HepG2 (cell line): Measurements from ENCODE around the gene TMEM150C. TPM values are rescaled to one million over a fixed set of nuclear protein-coding genes. Genes with fewer than 3 reads are reported as not detected.

Experiments used
- ATF3 ChIP-seq: sonication (generic); formaldehyde crosslinking; IDR thresholded peaks from 2 replicates; pipeline ENCODE4 v1.4.0; 2020; ENCODE audit warnings: missing genetic modification reagents
- ATRX ChIP-seq: sonication (generic); formaldehyde crosslinking; IDR thresholded peaks from 2 replicates; pipeline ENCODE4 v1.4.0; 2020; ENCODE audit warnings: missing genetic modification reagents, borderline replicate concordance
- BHLHE40 ChIP-seq: IDR thresholded peaks from 2 replicates; pipeline ENCODE4 v1.6.1; 2011; ENCODE audit warnings: low read length, improper control_type of control experiment
- ELF4 ChIP-seq: sonication (generic); formaldehyde crosslinking; IDR thresholded peaks from 2 replicates; pipeline ENCODE4 v1.5.0; 2020; ENCODE audit warnings: missing genetic modification reagents, mild to moderate bottlenecking, moderate library complexity, borderline replicate concordance
- FOXA3 ChIP-seq: IDR thresholded peaks from 2 replicates; pipeline ENCODE4 v1.6.1; 2016; ENCODE audit warnings: missing genetic modification reagents, missing compliant biosample characterization
- GMEB1 ChIP-seq: sonication (generic); formaldehyde crosslinking; IDR thresholded peaks from 2 replicates; pipeline ENCODE4 v1.5.1; 2020; ENCODE audit warnings: missing genetic modification reagents, mild to moderate bottlenecking, borderline replicate concordance
- HNRNPL ChIP-seq: fragments of 200-400 bp; formaldehyde crosslinking; IDR thresholded peaks from 2 replicates; pipeline ENCODE4 v1.6.1; 2017; ENCODE audit warnings: mild to moderate bottlenecking, low read depth, low read length
- HOXA3 ChIP-seq: sonication (generic); formaldehyde crosslinking; IDR thresholded peaks from 2 replicates; pipeline ENCODE4 v1.5.0; 2020; ENCODE audit warnings: missing genetic modification reagents
- KAT2B ChIP-seq: fragments of 150-350 bp; IDR thresholded peaks from 2 replicates; pipeline ENCODE4 v1.6.1; 2014; ENCODE audit warnings: low read depth, low read length, borderline replicate concordance
- MNT ChIP-seq: fragments of 450-650 bp; IDR thresholded peaks from 2 replicates; pipeline ENCODE4 v1.6.1; 2016
- MYNN ChIP-seq: sonication (generic); formaldehyde crosslinking; IDR thresholded peaks from 2 replicates; pipeline ENCODE4 v1.4.0; 2020; ENCODE audit warnings: mild to moderate bottlenecking, low read depth, missing genetic modification reagents
- PRDM4 ChIP-seq: sonication (generic); formaldehyde crosslinking; IDR thresholded peaks from 2 replicates; pipeline ENCODE4 v1.9.0; 2021; ENCODE audit warnings: missing genetic modification reagents, borderline replicate concordance
- RFX3 ChIP-seq: IDR thresholded peaks from 2 replicates; pipeline ENCODE4 v1.6.1; 2016; ENCODE audit warnings: missing biosample characterization, missing genetic modification reagents
- ZBTB39 ChIP-seq: sonication (generic); formaldehyde crosslinking; IDR thresholded peaks from 2 replicates; pipeline ENCODE4 v1.5.0; 2020; ENCODE audit warnings: missing genetic modification reagents
- ZFP37 ChIP-seq: sonication (generic); formaldehyde crosslinking; IDR thresholded peaks from 2 replicates; pipeline ENCODE4 v1.4.0; 2020; ENCODE audit warnings: missing genetic modification reagents, borderline replicate concordance
- ZFP62 ChIP-seq: sonication (generic); formaldehyde crosslinking; IDR thresholded peaks from 2 replicates; pipeline ENCODE4 v1.4.0; 2020; ENCODE audit warnings: missing genetic modification reagents
- ZNF205 ChIP-seq: IDR thresholded peaks from 2 replicates; pipeline ENCODE4 v1.6.1; 2018; ENCODE audit warnings: missing biosample characterization, missing genetic modification reagents
- ZNF264 ChIP-seq: sonication (generic); formaldehyde crosslinking; IDR thresholded peaks from 2 replicates; pipeline ENCODE4 v1.4.0; 2020; ENCODE audit warnings: missing genetic modification reagents
- ZNF3 ChIP-seq: IDR thresholded peaks from 2 replicates; pipeline ENCODE4 v1.7.0; 2017; ENCODE audit warnings: inconsistent platforms
- ZNF652 ChIP-seq: IDR thresholded peaks from 2 replicates; pipeline ENCODE4 v1.6.1; 2016; ENCODE audit warnings: low read depth, borderline replicate concordance
- ZNF704 ChIP-seq: sonication (generic); formaldehyde crosslinking; IDR thresholded peaks from 2 replicates; pipeline ENCODE4 v1.8.1; 2023; ENCODE audit warnings: mild to moderate bottlenecking, inconsistent platforms, moderate library complexity, missing genetic modification reagents, borderline replicate concordance
- ZNF720 ChIP-seq: sonication (generic); formaldehyde crosslinking; IDR thresholded peaks from 2 replicates; pipeline ENCODE4 v1.4.0; 2020; ENCODE audit warnings: missing genetic modification reagents
- ZSCAN25 ChIP-seq: sonication (generic); formaldehyde crosslinking; IDR thresholded peaks from 2 replicates; pipeline ENCODE4 v1.8.0; 2022; ENCODE audit warnings: mild to moderate bottlenecking, missing genetic modification reagents
- polyA plus RNA-seq, 8 experiments: library from polyadenylated mRNA; depleted of rRNA in 3 of 8; stranded (reverse) in 7 of 8; unstranded in 1 of 8; fragments of >200 nt; fragmentation: Illumina TruSeq in 4 of 8; extraction: Trizol in 4 of 8; gene quantifications; 2 replicates each; pipeline versions ENCODE4 v1.2.1 to v1.2.3, GENCODE V29; 2011 to 2016; ENCODE audit warnings: low read depth in 4 of 8, missing spikeins in 1 of 8, mixed read lengths in 1 of 8; ENCODE audit not compliant: insufficient read depth in 1 of 8
- total RNA-seq, 5 experiments: library from RNA; depleted of rRNA; stranded (reverse); fragments of >200 nt; fragmentation: Illumina TruSeq; extraction: Trizol; gene quantifications; 2 replicates each; pipeline ENCODE4 v1.2.3, GENCODE V29; 2016; ENCODE audit warnings: low read depth in 1 of 5

Gene TMEM150C
- total and polyA plus RNA-seq, 2 of the 13 experiments (the other 11 are each of a cell fraction or from before 2014, with no cell fraction given): 0.33 to 0.42 TPM

- TF ChIP-seq MNT (0 out of 2 replicates have a peak, but pooled peaks have one; percentile 9), ZNF720 (CRISPR knock-in tag) (no peak), ZSCAN25 (CRISPR knock-in tag) (no peak), ZNF704 (CRISPR knock-in tag) (no peak), GMEB1 (CRISPR knock-in tag) (no peak), ZNF264 (no peak), PRDM4 (CRISPR knock-in tag) (no peak), HNRNPL (no peak), ATF3 (CRISPR knock-in tag) (no peak), HOXA3 (CRISPR knock-in tag) (peak; percentile 58; the same call in 1 of the 2 replicates), ZNF3 (CRISPR knock-in tag) (no peak), ELF4 (no peak), ATRX (CRISPR knock-in tag) (no peak), ZBTB39 (CRISPR knock-in tag) (no peak), ZNF205 (no peak), FOXA3 (CRISPR knock-in tag) (peak; percentile 48; the same call in 1 of the 2 replicates), MYNN (CRISPR knock-in tag) (no peak), KAT2B (no peak), RFX3 (CRISPR knock-in tag) (no peak), BHLHE40 (peak; percentile 57), ZNF652 (CRISPR knock-in tag) (no peak), ZFP62 (CRISPR knock-in tag) (no peak), ZFP37 (CRISPR knock-in tag) (no peak)
Observed at GRCh38 chr4:82434949-82435348, 126.8 kb downstream of the TMEM150C start (continued).
